Hepatocyte (in vitro differentiated cells): ENCODE results near the gene SETD9.

ENCODE experiments used
- CTCF ChIP-seq: fragments of 200-600 bp; sonication (generic); IDR thresholded peaks from 2 replicates; pipeline ENCODE4 v1.5.1; 2016; ENCODE audit warnings: antibody characterized with exemption, mild to moderate bottlenecking; ENCODE audit not compliant: poor library complexity
- EZH2 ChIP-seq: fragments of 200-600 bp; sonication (generic); IDR thresholded peaks from 2 replicates; pipeline ENCODE4 v1.6.1; 2016; ENCODE audit warnings: antibody characterized with exemption, mild to moderate bottlenecking, borderline replicate concordance
- EZH2phosphoT487 ChIP-seq: fragments of 200-600 bp; sonication (generic); IDR thresholded peaks from one replicate; pipeline ENCODE4 v1.6.1; 2018; ENCODE audit warnings: antibody characterized with exemption, mild to moderate bottlenecking, low read depth, moderate library complexity; ENCODE audit not compliant: unreplicated experiment, severe bottlenecking

- no peak for TF ChIP-seq CTCF
- TF ChIP-seq EZH2phosphoT487 = no peak
- no peak for TF ChIP-seq EZH2
These were observed 49.9 kb downstream of the SETD9 start for GRCh38 chr5:56959326-56959725.
